ENCODE measurements around the gene CLBA1.
"Not testable (repeated sequence)": the region's sequence is repeated elsewhere in the genome, so short reads cannot be mapped to it uniquely, and the experiment has no call there.

Gene CLBA1

GRCh38 chr14:105026802-105027563, 41.4 kb downstream of the CLBA1 start:
- DNase-seq, result no peak

GRCh38 chr14:105027718-105028117, 42.1 kb downstream of the CLBA1 start:
- DNase-seq, result not testable (repeated sequence)

GRCh38 chr14:105028251-105028927, 42.8 kb downstream of the CLBA1 start:
- no peak for DNase-seq

- DNase-seq, result no peak
Measured at GRCh38 chr14:105029402-105029801, 43.8 kb downstream of the CLBA1 start.

GRCh38 chr14:105030194-105030593, 44.6 kb downstream of the CLBA1 start:
- DNase-seq, result no peak

- DNase-seq, result no peak
Measured at GRCh38 chr14:105030836-105031396, 45.3 kb downstream of the CLBA1 start.

- not testable (repeated sequence) for DNase-seq
Measured at GRCh38 chr14:105032451-105032901, 46.9 kb downstream of the CLBA1 start.

GRCh38 chr14:105033412-105033900, 47.9 kb downstream of the CLBA1 start:
- DNase-seq, result not testable (repeated sequence)

- no peak for DNase-seq
Measured at GRCh38 chr14:105034315-105035039, 48.9 kb downstream of the CLBA1 start.

GRCh38 chr14:105035616-105036015, 50.0 kb downstream of the CLBA1 start:
- DNase-seq, result not testable (repeated sequence)

GRCh38 chr14:105039458-105040205, 54.0 kb downstream of the CLBA1 start:
- no peak for DNase-seq

- DNase-seq, result no peak
Measured at GRCh38 chr14:105041841-105042765, 56.5 kb downstream of the CLBA1 start.

- no peak for DNase-seq
Measured at GRCh38 chr14:105042813-105043212, 57.2 kb downstream of the CLBA1 start.

GRCh38 chr14:105043641-105044040, 58.1 kb downstream of the CLBA1 start:
- DNase-seq, result no peak

Data from stimulated activated CD4-positive, alpha-beta T cell treated with anti-CD3 and anti-CD28 coated beads, Interleukin-2, amount 100 ng/mL, for 48 hours (primary cell).